MM.1S (cell line): ENCODE measurements around the gene CDKN2AIP.

Experiments used
- CTCF ChIP-seq: fragments of 300-600 bp; sonication (generic); IDR thresholded peaks from 2 replicates; pipeline ENCODE4 v1.5.1; 2016; ENCODE audit warnings: antibody characterized with exemption, low read length, mixed read lengths
- EZH2 ChIP-seq: fragments of 300-600 bp; sonication (generic); optimal IDR thresholded peaks from 2 replicates; pipeline ENCODE3; 2017; ENCODE audit warnings: low read depth, mild to moderate bottlenecking, antibody characterized with exemption, low read length, mixed read lengths
- EZH2phosphoT487 ChIP-seq: fragments of 300-600 bp; sonication (generic); IDR thresholded peaks from 2 replicates; pipeline ENCODE4 v1.6.1; 2018; ENCODE audit warnings: antibody characterized with exemption, low read length

GRCh38 chr4:183399126-183399522, 45.3 kb upstream of the CDKN2AIP start:
- no peak for TF ChIP-seq CTCF
- no peak for TF ChIP-seq EZH2
- no peak for TF ChIP-seq EZH2phosphoT487
